Erythroblast (primary cell): ENCODE results near the gene GRN.

Experiments
- GATA1 ChIP-seq: IDR thresholded peaks from 2 replicates; pipeline ENCODE4 v1.6.1; 2011; ENCODE audit warnings: low read depth, mild to moderate bottlenecking, control low read depth, low read length, moderate library complexity
- POLR2A ChIP-seq: IDR thresholded peaks from 2 replicates; pipeline ENCODE4 v1.6.1; 2011; ENCODE audit warnings: mild to moderate bottlenecking, low read length

GRCh38 chr17:44397479-44398440 is 52.7 kb downstream of the GRN start:
- TF ChIP-seq POLR2A (no peak), GATA1 (no peak)
